Measurements from ENCODE around the gene STK31. TPM values are rescaled to one million over a fixed set of nuclear protein-coding genes. Genes with fewer than 3 reads are reported as not detected.
"Not testable (repeated sequence)": the region's sequence is repeated elsewhere in the genome, so short reads cannot be mapped to it uniquely, and the experiment has no call there.

The STK31 gene
- total RNA-seq, 1 donor: 0.09 TPM

DNA sequence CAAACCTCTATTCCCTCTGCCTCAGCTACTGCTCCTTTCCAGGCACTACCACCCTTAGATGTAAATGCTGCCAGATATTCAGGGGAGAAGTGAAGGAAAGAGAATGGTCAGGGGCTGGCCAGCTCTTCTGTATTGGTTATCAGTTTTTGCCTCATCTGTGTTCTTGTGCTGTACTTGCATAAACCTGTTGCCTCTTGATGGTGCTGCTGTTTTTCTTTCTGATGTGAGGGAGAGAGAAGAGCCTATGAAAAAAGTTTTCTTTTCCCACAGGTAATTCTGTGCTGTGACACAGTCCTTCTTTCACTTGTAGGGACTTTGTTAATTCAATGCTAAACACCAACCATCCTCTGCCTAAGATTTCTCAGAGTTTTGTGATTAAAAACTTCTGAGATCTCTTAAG, 57.5 kb downstream of the STK31 start:
- H3K4me3 ChIP-seq (ENCODE audit: low read depth, low read length): no peak overlapping the region
- DNase-seq (ENCODE audit: low read depth): no peak
- TF ChIP-seq, protein P1, sequence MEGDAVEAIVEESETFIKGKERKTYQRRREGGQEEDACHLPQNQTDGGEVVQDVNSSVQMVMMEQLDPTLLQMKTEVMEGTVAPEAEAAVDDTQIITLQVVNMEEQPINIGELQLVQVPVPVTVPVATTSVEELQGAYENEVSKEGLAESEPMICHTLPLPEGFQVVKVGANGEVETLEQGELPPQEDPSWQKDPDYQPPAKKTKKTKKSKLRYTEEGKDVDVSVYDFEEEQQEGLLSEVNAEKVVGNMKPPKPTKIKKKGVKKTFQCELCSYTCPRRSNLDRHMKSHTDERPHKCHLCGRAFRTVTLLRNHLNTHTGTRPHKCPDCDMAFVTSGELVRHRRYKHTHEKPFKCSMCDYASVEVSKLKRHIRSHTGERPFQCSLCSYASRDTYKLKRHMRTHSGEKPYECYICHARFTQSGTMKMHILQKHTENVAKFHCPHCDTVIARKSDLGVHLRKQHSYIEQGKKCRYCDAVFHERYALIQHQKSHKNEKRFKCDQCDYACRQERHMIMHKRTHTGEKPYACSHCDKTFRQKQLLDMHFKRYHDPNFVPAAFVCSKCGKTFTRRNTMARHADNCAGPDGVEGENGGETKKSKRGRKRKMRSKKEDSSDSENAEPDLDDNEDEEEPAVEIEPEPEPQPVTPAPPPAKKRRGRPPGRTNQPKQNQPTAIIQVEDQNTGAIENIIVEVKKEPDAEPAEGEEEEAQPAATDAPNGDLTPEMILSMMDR (IDR thresholded peaks at IDR 0.05; ENCODE audit: insufficient read depth, low read length): no peak

DNA sequence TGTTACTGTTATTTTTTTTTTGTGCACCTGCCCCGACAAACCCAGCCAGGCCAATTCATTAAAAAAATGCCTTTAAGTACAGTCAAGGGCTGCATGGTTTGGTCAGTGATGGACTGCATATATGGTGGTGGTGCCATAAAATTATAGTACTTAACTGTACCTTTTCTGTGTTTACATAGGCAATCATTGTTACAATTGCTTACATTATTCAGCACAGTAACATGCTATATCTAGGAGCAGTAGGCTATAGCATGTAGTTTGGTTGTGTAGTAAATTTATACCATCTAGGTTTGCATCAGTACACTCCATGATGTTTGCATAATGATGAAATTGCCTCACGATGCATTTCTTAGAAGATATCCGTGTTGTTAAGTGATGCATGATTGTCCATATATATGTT, 58.0 kb downstream of the STK31 start:
- no peak overlapping the region for H3K4me3 ChIP-seq (ENCODE audit: low read depth, low read length)
- TF ChIP-seq, protein P1 (IDR thresholded peaks at IDR 0.05; ENCODE audit: insufficient read depth, low read length): no peak
- DNase-seq (ENCODE audit: low read depth): no peak

DNA sequence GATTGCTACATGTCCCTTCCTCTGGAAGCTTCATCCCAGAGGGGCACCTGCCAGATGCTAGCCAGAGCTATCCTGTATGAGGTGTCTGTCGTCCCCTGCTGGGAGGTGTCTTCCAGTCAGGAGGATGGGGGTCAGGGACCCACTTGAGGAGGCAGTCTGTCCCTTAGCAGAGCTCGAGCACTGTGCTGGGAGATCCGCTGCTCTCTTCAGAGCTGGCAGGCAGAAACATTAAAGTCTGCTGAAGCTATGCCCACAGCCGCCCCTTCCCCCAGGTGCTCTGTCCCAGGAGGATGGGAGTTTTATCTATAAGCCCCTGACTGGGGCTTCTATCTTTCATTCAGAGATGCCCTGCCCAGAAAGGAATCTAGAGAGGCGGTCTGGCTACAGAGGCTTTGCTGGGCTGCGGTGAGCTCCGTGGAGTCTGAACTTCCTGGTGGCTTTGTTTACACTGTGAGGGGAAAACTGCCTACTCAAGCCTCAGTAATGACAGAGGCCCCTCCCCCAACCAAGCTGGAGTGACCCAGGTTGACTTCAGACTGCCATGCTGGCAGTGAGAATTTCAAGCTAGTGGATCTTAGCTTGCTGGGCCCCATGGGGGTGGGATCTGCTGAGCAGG, 69.3 kb downstream of the STK31 start:
- not testable (repeated sequence) for H3K4me3 ChIP-seq (ENCODE audit: low read depth, low read length); DNase-seq (ENCODE audit: low read depth)

DNA sequence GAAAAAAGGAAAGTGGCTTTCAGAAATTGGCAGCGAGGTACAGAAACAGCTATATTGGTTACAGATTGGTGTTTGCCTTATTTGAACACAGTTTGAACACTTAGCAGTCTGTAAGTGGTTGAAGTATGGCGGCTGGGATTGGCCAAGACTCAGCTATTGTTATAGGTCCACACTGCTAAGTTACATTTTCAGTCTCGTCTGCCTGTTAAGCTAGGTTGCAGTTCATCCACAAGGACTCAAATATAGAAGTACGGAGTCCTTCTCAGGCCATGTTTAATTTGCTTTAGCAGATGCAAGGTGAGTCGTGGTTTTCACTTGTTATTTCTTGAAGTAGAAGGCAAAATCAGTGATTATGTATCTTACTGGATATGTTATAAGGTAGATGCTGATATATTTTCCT, 73.1 kb downstream of the STK31 start:
- DNase-seq (ENCODE audit: low read depth): no peak
- TF ChIP-seq, protein P1 (IDR thresholded peaks at IDR 0.05; ENCODE audit: insufficient read depth, low read length): no peak
- H3K4me3 ChIP-seq (ENCODE audit: low read depth, low read length): no peak overlapping the region

DNA sequence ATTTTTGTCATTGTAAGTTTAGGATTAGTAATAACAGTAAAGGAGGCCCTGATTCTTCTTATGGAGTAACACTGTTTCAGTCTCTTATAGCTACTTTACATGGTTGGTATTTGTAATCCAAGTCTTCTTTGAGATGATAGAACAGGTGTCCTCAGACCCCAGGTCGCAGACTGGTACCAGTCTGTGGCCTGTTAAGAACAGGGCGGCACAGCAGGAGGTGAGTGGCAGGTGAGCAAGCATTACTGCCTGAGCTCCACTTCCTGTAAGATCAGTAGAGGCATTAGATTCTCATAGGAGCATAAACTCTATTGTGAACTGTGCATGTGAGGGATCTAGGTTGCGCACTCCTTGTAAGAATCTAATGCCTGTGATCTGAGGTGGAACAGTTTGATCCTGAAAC, 77.3 kb downstream of the STK31 start:
- TF ChIP-seq, protein P1 (IDR thresholded peaks at IDR 0.05; ENCODE audit: insufficient read depth, low read length): no peak
- DNase-seq (ENCODE audit: low read depth): no peak
- H3K4me3 ChIP-seq (ENCODE audit: low read depth, low read length): no peak overlapping the region

DNA sequence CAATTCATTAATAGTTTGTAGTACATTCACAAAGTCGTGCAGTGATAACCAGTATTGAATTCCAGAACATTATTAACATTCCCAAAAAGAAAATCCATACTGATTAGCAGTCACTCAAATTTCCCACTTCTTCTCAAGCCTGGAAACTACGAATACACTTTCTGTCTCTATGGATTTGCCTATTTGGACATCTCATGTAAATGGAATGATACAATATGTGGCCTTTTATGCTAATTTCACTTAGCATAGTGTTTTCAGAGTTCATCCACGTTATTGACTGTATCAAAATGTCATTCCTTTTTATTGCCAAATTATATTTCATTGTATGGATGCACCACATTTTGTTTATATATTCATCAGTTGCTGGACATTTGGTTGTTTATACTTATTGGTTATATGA, 78.8 kb downstream of the STK31 start:
- no peak overlapping the region for H3K4me3 ChIP-seq (ENCODE audit: low read depth, low read length)
- TF ChIP-seq, protein P1 (IDR thresholded peaks at IDR 0.05; ENCODE audit: insufficient read depth, low read length): no peak
- no peak for DNase-seq (ENCODE audit: low read depth)

DNA sequence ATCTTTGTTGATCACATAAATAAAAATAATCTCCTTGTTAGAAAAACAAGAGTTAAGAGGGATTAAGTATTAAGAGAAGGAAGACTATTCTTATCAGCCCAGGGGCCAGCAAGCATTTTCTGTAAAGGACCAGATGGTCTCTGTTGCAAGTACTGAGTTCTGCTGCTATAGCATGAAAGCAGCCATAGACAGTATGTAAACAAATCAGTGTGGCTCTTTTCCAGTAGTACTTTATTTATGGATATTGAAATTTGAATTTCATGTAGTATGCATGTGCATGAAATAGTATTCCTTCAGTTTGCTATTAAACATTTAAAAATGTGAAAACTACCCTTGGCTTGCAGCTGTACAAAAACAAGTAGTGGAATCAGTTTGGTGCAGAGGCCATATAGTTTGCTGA, 81.7 kb downstream of the STK31 start:
- DNase-seq (ENCODE audit: low read depth): no peak
- H3K4me3 ChIP-seq (ENCODE audit: low read depth, low read length): no peak overlapping the region
- TF ChIP-seq, protein P1 (IDR thresholded peaks at IDR 0.05; ENCODE audit: insufficient read depth, low read length): no peak

Measured in fibroblast of the aortic adventitia (primary cell).